Cardiac septum (tissue), 1 donor: Measurements from ENCODE around the gene SMYD5. TPM values are rescaled to one million over a fixed set of nuclear protein-coding genes. Genes with fewer than 3 reads are reported as not detected.

ENCODE experiments used
- DNase-seq: peaks from one replicate; pipeline ENCODE4 v3.0.0-alpha.2; 2020; ENCODE audit warnings: low spot score
- intact Hi-C: fragments of 100-400 bp; cut with DNase I; formaldehyde crosslinking; loops from one replicate; pipeline ENCODE4 v1.14.0; 2022
- total RNA-seq: library from RNA; stranded (reverse); fragmentation: NEBNext Ultra II Directional; extraction: Animal tissue kit (Norgen Biotek cat#: 25700); gene quantifications from one replicate; pipeline ENCODE4 v1.2.1, GENCODE V29; 2021
- donor health status: DM: no; HTN: no; CAD: no.

The SMYD5 gene
- total RNA-seq, 1 donor from 2014 or later = 24.7 TPM

DNA sequence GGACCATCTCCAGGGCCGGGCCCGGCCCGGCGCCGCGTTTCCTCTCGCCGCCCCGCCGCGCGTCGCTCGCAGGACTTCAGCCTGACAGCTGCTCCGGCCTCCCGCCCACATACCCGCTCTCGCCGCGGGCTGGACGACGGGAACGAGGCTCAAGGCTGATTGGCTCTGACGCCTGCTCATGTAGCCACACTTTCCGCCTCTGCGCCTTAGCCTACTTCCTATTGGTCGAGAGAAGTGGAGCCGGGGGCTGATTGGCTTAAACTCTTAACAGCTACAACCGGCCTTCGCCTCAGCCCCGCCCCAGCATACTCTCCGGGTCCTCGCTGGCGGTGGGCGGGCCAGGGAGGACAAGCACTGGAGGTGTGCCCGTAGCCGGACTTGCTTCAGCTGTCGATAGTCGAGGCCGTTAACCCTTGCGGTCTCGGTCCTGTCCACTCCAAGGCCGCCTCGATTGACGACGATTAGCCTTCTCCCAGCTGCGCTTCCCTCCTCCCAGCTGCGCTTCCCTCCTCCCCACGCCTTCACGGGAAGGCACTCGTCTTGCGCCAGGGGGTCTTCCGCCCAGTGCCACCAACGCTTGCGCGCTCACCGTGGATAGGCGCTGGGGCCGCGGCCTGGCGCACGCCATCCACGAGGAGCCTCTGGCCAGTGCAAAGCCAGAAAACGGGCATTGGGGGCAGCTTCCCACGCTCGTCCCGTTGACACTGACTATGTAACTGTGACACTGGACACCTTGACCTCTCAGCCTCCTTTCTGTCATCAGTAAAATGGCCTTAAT is 19.3 kb downstream of the SMYD5 start, which contains the start of gene PRADC1:
Gene PRADC1, minus strand, starts transcription at position 86 of the 778 bp plus-strand sequence. Its CDS starts 79 bp downstream, at position 7.
- peak; percentile 100 for DNase-seq
- intact Hi-C loops = loop anchor here (1.0 to 5.0 kb wide), 3 partner anchors 19 to 154 kb away; partner anchors contain the start of genes ALMS1, RAB11FIP5 and SMYD5

DNA sequence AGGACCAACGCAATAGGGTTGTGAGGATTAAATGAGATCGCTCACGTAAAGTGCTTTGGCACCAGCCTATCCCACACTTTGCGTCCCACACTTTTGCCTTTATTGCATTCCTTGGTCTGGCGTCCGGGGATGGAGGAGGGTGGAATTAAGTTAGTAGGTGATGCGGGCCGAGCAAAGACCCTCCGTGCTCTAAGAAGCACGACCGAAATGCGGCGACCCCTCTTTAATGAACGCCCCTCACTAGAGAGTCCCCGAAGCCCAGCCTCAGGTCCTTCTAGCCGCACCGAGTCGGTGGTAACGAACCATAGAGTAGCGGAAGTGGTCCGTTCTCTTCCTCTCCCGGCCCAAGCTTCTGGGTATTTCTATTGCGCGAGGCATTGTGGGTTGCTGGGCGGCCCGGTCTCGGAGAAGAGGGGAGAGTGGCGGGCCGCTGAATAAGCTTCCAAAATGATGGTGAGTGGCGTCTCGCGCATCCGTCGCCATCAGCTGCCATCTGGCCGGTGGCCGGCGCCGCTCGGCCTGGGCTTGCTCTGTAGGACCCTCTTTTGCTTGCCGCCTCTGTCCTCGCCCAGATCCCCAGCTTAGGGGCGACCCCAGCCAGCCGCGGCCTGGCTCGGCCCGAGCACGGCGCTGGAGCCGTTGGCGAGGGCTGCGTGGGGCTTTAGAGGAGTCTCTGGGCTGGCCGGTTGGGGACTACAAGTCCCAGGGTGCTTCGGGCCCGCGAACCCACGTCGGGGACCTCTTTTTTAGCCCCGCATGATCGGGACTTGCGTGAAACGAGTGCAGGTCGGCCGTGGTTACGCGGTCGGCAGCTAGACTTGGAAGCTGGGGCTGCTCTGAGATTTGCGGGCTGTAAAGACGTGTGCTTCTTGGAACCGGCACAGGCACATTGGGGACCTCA is 20.1 kb downstream of the SMYD5 start, which contains the start of gene CCT7:
Gene CCT7, plus strand, starts transcription at position 377 of the 901 bp plus-strand sequence. Its CDS starts 71 bp downstream, at position 448.
- peak; percentile 94 for DNase-seq
- intact Hi-C loops = loop anchor here (1.0 to 5.0 kb wide), 3 partner anchors 20 to 153 kb away; partner anchors contain the start of genes ALMS1, RAB11FIP5 and SMYD5

DNA sequence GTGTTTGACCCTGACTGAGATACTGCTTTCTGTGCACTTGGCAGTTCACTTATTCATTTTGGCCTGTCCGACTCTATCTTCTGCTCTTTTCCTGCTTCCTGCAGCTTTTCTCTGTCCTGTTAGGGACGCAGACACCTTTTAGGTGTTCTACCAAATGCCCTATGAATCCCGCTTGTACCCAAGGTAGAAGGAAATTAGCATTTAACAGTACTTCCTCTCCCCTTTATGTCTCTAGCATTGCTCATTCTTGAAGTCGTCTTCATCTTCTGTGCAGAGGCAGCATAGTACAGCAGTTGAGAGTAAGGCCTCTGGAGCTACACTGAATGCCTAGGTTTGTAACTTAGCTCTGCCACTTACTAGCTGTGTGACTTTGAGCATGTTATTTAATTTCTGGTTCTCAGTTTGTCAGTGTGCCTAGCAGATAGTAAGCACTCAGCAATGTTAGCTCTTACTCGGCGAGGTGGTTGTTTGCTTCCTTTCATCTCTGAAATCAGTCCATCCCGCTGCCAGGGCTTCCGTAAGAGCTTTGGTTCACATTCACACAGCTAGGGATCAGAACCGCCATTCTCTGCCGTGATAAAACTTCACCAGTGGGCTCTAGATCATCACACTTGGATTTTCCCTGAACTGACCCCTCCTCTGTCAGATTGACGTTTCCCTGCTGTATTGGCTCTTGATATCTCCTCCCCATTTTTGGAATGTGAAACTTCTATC is 21.4 kb downstream of the SMYD5 start:
- DNase-seq = no peak
- intact Hi-C loops = no loop called here

- intact Hi-C loops = no loop called here
- DNase-seq = no peak
Observed at GRCh38 chr2:73237168-73237567, 23.1 kb downstream of the SMYD5 start.

GRCh38 chr2:73238149-73238548 is 24.1 kb downstream of the SMYD5 start:
- no peak for DNase-seq
- intact Hi-C loops = no loop called here

DNA sequence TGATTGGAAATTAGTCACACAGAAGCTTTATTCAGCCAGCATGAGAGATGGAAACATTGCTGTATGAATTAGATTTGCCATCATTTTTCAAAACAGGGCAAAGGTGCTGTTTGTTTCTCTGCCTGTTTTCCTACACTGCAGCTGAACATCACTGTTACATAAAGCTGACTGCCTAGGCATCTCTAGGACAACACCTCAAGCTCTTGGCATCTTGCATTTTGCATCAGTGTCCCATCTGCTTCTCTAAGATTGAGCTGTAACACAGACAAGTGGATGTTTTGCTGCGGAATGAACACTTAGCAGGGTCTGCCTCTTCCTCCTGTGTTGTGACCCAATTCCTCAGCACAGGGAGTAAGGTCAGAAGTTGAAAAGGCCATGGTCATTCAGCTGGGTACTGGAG is 24.9 kb downstream of the SMYD5 start:
- intact Hi-C loops = no loop called here
- DNase-seq = no peak

GRCh38 chr2:73239776-73240175 is 25.7 kb downstream of the SMYD5 start:
- DNase-seq = no peak

GRCh38 chr2:73243884-73244570 is 30.0 kb downstream of the SMYD5 start:
- intact Hi-C loops = no loop called here
- DNase-seq = no peak

More at GRCh38 chr2:73239776-73240175, 25.7 kb downstream of the SMYD5 start:
- intact Hi-C loops = no loop called here

- intact Hi-C loops = no loop called here
- DNase-seq = no peak
Observed at GRCh38 chr2:73244580-73244979, 30.5 kb downstream of the SMYD5 start.

GRCh38 chr2:73246850-73247249 is 32.8 kb downstream of the SMYD5 start:
- DNase-seq = no peak

GRCh38 chr2:73249636-73250035 is 35.6 kb downstream of the SMYD5 start:
- intact Hi-C loops = no loop called here
- peak; percentile 54 for DNase-seq

More at GRCh38 chr2:73246850-73247249, 32.8 kb downstream of the SMYD5 start:
- intact Hi-C loops = no loop called here

DNA sequence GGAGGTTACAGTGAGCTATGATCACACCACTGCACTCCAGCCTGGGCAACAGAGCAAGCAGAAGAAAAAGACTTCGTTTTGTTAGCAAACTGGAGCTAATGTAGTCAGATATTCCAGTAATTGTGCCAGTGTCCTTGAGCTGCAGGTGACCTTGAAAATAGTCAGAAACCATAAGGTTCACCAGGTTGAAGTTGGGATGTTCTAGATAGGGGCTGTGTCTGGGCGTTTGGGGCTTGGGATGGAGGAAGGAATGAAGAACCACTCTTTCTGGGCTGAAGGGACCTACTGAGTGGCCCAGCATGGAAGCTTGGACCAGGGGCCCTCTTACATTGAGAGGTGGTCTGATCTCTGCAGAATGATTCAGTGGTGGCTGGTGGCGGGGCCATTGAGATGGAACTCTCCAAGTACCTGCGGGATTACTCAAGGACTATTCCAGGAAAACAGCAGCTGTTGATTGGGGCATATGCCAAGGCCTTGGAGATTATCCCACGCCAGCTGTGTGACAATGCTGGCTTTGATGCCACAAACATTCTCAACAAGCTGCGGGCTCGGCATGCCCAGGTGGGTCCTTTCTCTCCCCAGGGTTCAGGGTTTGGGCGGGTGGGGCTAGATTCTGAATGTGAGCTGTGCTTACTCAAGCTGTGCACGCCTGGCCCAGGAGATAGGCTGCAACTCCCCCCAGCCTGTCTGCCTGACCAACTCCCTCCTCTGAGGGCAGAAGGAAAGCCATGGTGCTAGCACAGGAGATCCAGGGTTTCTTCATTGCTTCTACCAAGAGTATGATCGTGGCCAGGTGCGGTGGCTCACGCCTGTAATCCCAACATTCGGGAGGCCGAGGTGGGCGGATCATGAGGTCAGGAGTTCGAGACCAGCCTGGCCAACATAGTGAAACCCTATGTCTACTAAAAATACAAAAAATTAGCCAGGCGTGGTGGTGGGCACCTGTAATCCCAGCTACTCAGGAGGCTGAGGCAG is 37.1 kb downstream of the SMYD5 start:
- intact Hi-C loops = no loop called here
- DNase-seq = peak; percentile 59

GRCh38 chr2:73252238-73253027 is 38.4 kb downstream of the SMYD5 start:
- intact Hi-C loops = no loop called here
- no peak for DNase-seq

- intact Hi-C loops = no loop called here
- peak; percentile 51 for DNase-seq
Observed at GRCh38 chr2:73253400-73253799, 39.4 kb downstream of the SMYD5 start.

DNA sequence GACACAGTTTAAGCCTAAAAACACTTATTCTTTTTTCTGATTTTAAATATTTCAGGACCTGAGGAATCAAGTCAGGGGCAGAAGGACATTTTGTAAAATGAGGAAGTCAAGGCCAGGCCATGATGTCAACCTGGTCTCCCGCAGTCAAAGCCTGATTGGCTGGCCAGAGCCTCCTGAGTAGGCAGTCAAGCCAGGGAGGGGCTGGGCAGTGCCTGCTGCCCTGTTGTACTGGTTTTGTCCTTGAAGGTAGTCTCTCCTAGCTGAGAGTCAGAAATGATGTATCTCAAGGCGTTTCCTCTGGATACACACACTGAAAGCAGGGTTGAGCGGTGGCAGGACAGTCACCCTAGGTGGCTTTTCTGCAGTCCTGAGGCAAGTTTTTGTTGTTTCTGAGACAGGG is 39.9 kb downstream of the SMYD5 start:
- intact Hi-C loops = no loop called here
- no peak for DNase-seq

DNA sequence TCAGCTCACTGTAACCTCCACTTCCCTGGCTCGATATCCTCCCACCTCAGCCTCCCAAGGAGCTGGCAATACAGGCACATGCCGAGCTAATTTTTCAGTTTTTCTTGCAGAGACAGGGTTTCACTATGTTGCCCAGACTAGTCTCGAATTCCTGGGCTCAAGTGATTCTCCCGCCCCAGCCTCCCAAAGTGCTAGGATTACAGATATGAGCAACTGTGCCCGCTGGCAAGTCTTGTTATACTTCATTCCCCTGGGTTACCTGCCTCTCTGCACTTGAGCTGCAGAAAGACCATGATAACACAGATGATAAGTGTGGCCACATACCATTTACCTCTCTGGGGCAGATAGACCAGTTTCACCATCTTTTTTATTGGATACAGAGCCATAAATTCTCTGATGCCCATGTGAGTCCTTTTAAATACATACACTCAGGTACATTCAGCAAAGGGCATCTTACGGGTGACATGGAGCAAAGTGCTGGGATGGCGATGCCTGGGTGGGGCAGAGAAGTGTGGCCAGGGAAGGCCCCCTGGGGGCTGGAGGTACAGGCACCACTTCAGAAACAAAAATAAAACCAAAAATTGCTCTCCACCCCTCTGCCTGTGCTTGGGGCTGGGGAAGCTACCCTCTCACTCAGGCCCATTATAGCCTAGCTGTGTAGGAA is 40.4 kb downstream of the SMYD5 start:
- no peak for DNase-seq
- intact Hi-C loops = no loop called here
